Endothelial cell of umbilical vein (primary cell): Measurements from ENCODE around the gene SYK. TPM values are rescaled to one million over a fixed set of nuclear protein-coding genes. Genes with fewer than 3 reads are reported as not detected.

Source experiments
- BruUV-seq: library from RNA; stranded (reverse); fragments of 400-500 nt; replicated peaks from 2 replicates; lab custom pipeline; 2021; lab: Mats Ljungman, UMichigan
- CTCF ChIA-PET: fragments of 300-600, 350-600 bp; sonication (Branson Sonifier 250); formaldehyde crosslinking; loops from one replicate; lab custom pipeline; 2021; ENCODE audit warnings: antibody characterized with exemption, inconsistent platforms; lab: Charles Lee
- POLR2A ChIA-PET: fragments of 300-600, 350-600 bp; sonication (Branson Sonifier 250); formaldehyde crosslinking; loops from one replicate; lab custom pipeline; 2021; ENCODE audit warnings: antibody characterized with exemption, inconsistent platforms; lab: Charles Lee
- DNase-seq: peaks from one replicate; pipeline ENCODE4 v3.0.0-alpha.2; 2011; ENCODE audit warnings: low read depth, low spot score
- FAIRE-seq: peaks from 2 replicates; lab custom pipeline; 2011; peaks lifted over from hg19 to GRCh38; lab: Jason Lieb, UNC
- H2AFZ ChIP-seq: 2 replicates; pipeline ENCODE4 v1.6.0; 2012; ENCODE audit warnings: low read depth, low read length, control low read depth, inconsistent platforms
- H3K27ac ChIP-seq: 2 replicates; pipeline ENCODE4 v1.5.1; 2011; ENCODE audit warnings: low read depth, mild to moderate bottlenecking, control low read depth, low read length, moderate library complexity; ENCODE audit not compliant: insufficient read depth
- H3K27me3 ChIP-seq, 2 experiments: 2 replicates each; pipeline versions ENCODE4 v1.6.0 to v1.6.1; 2011; ENCODE audit warnings: low read length in 2 of 2, mixed read lengths in 1 of 2; ENCODE audit not compliant: control insufficient read depth in 2 of 2, insufficient read depth in 2 of 2
- H3K36me3 ChIP-seq, 2 experiments: 2 replicates in 1 of 2; 3 replicates in 1 of 2; pipeline ENCODE4 v1.5.1; 2011; ENCODE audit warnings: low read length in 2 of 2, mild to moderate bottlenecking in 1 of 2, moderate library complexity in 1 of 2; ENCODE audit not compliant: control insufficient read depth in 2 of 2, insufficient read depth in 2 of 2; ENCODE audit errors: extremely low read depth in 1 of 2
- H3K4me1 ChIP-seq: 3 replicates; pipeline ENCODE4 v1.5.1; 2011; ENCODE audit warnings: mild to moderate bottlenecking, low read length; ENCODE audit not compliant: control insufficient read depth, insufficient read depth; ENCODE audit errors: extremely low read depth
- H3K4me2 ChIP-seq: 2 replicates; pipeline ENCODE4 v1.6.1; 2011; ENCODE audit warnings: low read length, control low read depth, mixed read lengths; ENCODE audit not compliant: insufficient read depth
- H3K4me3 ChIP-seq, 3 experiments: fragments of 200-600 bp in 1 of 3; sonication (generic), shearing (Covaris generic) in 1 of 3; replicated peaks in 1 of 3; 2 replicates each; pipeline ENCODE4 v1.5.1; 2011 to 2016; ENCODE audit warnings: control low read depth in 3 of 3, low read length in 3 of 3, mild to moderate bottlenecking in 2 of 3, inconsistent platforms in 1 of 3, low read depth in 1 of 3, moderate library complexity in 1 of 3; ENCODE audit not compliant: insufficient read depth in 1 of 3
- H3K79me2 ChIP-seq: 2 replicates; pipeline ENCODE4 v1.6.0; 2012; ENCODE audit warnings: low read length, inconsistent platforms; ENCODE audit not compliant: control insufficient read depth, insufficient read depth
- H3K9ac ChIP-seq: replicated peaks from 2 replicates; pipeline ENCODE3; 2011; ENCODE audit warnings: low read length, control low read depth; ENCODE audit not compliant: insufficient read depth; ENCODE audit errors: extremely low read depth
- H3K9me1 ChIP-seq: replicated peaks from 3 replicates; pipeline ENCODE4 v1.6.0; 2011; ENCODE audit warnings: mild to moderate bottlenecking, low read length; ENCODE audit not compliant: control insufficient read depth, insufficient read depth; ENCODE audit errors: extremely low read depth
- H3K9me3 ChIP-seq: replicated peaks from 2 replicates; pipeline ENCODE4 v1.5.1; 2012; ENCODE audit warnings: low read length, inconsistent platforms; ENCODE audit not compliant: control insufficient read depth, insufficient read depth
- H4K20me1 ChIP-seq: replicated peaks from 2 replicates; pipeline ENCODE3; 2011; ENCODE audit warnings: mild to moderate bottlenecking, low read length; ENCODE audit not compliant: control insufficient read depth, insufficient read depth; ENCODE audit errors: extremely low read depth
- CTCF ChIP-seq, 2 donors: IDR thresholded peaks; 1 replicate in 1 of 2; 2 replicates in 1 of 2; pipeline ENCODE4 v1.5.1; 2011; ENCODE audit warnings: low read length in 2 of 2, mild to moderate bottlenecking in 2 of 2, moderate library complexity in 2 of 2, control low read depth in 1 of 2, inconsistent platforms in 1 of 2, low read depth in 1 of 2; ENCODE audit not compliant: insufficient read depth in 1 of 2; ENCODE audit errors: extremely low read depth in 1 of 2
- EZH2 ChIP-seq: IDR thresholded peaks from 2 replicates; pipeline ENCODE4 v1.6.1; 2012; ENCODE audit warnings: borderline replicate concordance, low read depth, mild to moderate bottlenecking, moderate library complexity, low read length, inconsistent platforms; ENCODE audit not compliant: severe bottlenecking
- FOS ChIP-seq: IDR thresholded peaks from 2 replicates; pipeline ENCODE4 v1.6.1; 2011; ENCODE audit warnings: mild to moderate bottlenecking, low read length, moderate library complexity, borderline replicate concordance; ENCODE audit not compliant: insufficient read depth
- GATA2 ChIP-seq: IDR thresholded peaks from 2 replicates; pipeline ENCODE4 v1.7.0; 2011; ENCODE audit warnings: low read depth, mild to moderate bottlenecking, moderate library complexity, mixed read lengths, low read length; ENCODE audit not compliant: insufficient read length, insufficient read depth
- JUN ChIP-seq: IDR thresholded peaks from 2 replicates; pipeline ENCODE4 v1.6.1; 2011; ENCODE audit warnings: borderline replicate concordance, low read depth; ENCODE audit not compliant: insufficient read length, insufficient read depth
- MAX ChIP-seq: IDR thresholded peaks from 2 replicates; pipeline ENCODE4 v1.6.1; 2011; ENCODE audit not compliant: insufficient read depth, insufficient read length
- MYC ChIP-seq: IDR thresholded peaks from one replicate; pipeline ENCODE4 v1.6.1; 2011; ENCODE audit warnings: mild to moderate bottlenecking, low read depth, low read length
- POLR2A ChIP-seq: IDR thresholded peaks from 2 replicates; pipeline ENCODE4 v1.6.1; 2012; ENCODE audit warnings: low read depth, mild to moderate bottlenecking, control low read depth, low read length
- POLR2AphosphoS5 ChIP-seq: IDR thresholded peaks from 2 replicates; pipeline ENCODE4 v1.6.1; 2012; ENCODE audit warnings: low read depth, mild to moderate bottlenecking, control low read depth, low read length, moderate library complexity; ENCODE audit not compliant: insufficient read depth
- dilution Hi-C: fragments of 300-500 bp; cut with MboI; formaldehyde crosslinking; loops from one replicate; pipeline ENCODE4 v1.15.0; 2019; ENCODE audit warnings: low sequenced_read_pairs; ENCODE audit not compliant: extremely low pct_ligation_motif_present
- intact Hi-C: fragments of 100-400 bp; cut with micrococcal nuclease; formaldehyde crosslinking; loops from one replicate; pipeline ENCODE4 v1.10.0; 2022
- polyA plus RNA-seq, 4 experiments: library from polyadenylated mRNA; depleted of rRNA in 3 of 4; stranded (reverse) in 3 of 4; unstranded in 1 of 4; fragments of >200 nt; gene quantifications; 2 replicates each; pipeline versions ENCODE4 v1.2.1 to v1.2.3, GENCODE V29; 2011 to 2012; ENCODE audit warnings: missing spikeins in 1 of 4
- total RNA-seq: library from RNA; stranded (reverse); gene quantifications from 2 replicates; pipeline ENCODE4 v1.2.3, GENCODE V29; 2021

The SYK gene
- total and polyA plus RNA-seq, 2 donors (not counting 3 experiments of a cell fraction or from before 2014, with no cell fraction given) = not detected

- Histone ChIP-seq H2AFZ (no peak overlapping the region), H3K79me2 (no peaks in the 10 kb centered on the region), H3K4me2 (no peak overlapping the region), H4K20me1 (no peaks in the 10 kb centered on the region), H3K36me3 (no peaks in the 10 kb centered on the region), H3K27ac (no peak overlapping the region), H3K9me1 (no peaks in the 10 kb centered on the region), H3K9ac (no peak overlapping the region), H3K4me1 (no peaks in the 10 kb centered on the region), H3K27me3 (no peaks in the 10 kb centered on the region), H3K4me3 (no peak overlapping the region), H3K9me3 (no peaks in the 10 kb centered on the region)
- FAIRE-seq = no peak
- no peak for DNase-seq
- CTCF ChIA-PET = no interaction called here
- dilution Hi-C loops = no loop called here
- intact Hi-C loops = no loop called here
- POLR2A ChIA-PET = no interaction called here
- TF ChIP-seq POLR2AphosphoS5 (no peak), GATA2 (no peak), MAX (no peak), FOS (no peak), MYC (no peak), POLR2A (no peak), CTCF (IDR thresholded peaks at IDR 0.05; ENCODE audit: extremely low read depth in 1 of 2, insufficient read depth in 1 of 2, low read depth in 1 of 2, low read length in 2 of 2) (no peak), EZH2 (no peak), JUN (no peak)
- BruUV-seq = no TSS peak
Observed at GRCh38 chr9:90857091-90857490, 55.5 kb downstream of the SYK start.
